ENCODE results near the gene WFDC1. TPM values are rescaled to one million over a fixed set of nuclear protein-coding genes. Genes with fewer than 3 reads are reported as not detected.

WFDC1 gene
- 1 to 10 TPM; 1.9 to 2.5 TPM for total RNA-seq
- long read RNA-seq: 0 reads

GRCh38 chr16:84294531-84295142 is at the start of gene WFDC1:
WFDC1 (plus strand) TSS chr16:84294878; CDS start chr16:84294972, 94 bp downstream.
- intact Hi-C loops (cut with DNase I): no loop called here
- peak; percentile 45 for DNase-seq
- peak; percentile 67 to 69 for ATAC-seq

- intact Hi-C loops (cut with DNase I): no loop called here
- no peak for ATAC-seq
- no peak for DNase-seq
Observed at GRCh38 chr16:84245956-84246678, 48.6 kb upstream of the WFDC1 start.

GRCh38 chr16:84246679-84247077 is 48.0 kb upstream of the WFDC1 start:
- ATAC-seq (no peak), DNase-seq (no peak)
- intact Hi-C loops (cut with DNase I): no loop called here

- DNase-seq: no peak
Observed at GRCh38 chr16:84247331-84247730, 47.3 kb upstream of the WFDC1 start.

GRCh38 chr16:84247844-84248243 is 46.8 kb upstream of the WFDC1 start:
- DNase-seq (no peak), ATAC-seq (no peak)
- intact Hi-C loops (cut with DNase I): no loop called here

More at GRCh38 chr16:84247331-84247730, 47.3 kb upstream of the WFDC1 start:
- intact Hi-C loops (cut with DNase I): no loop called here
- no peak for ATAC-seq

- no peak for DNase-seq
- intact Hi-C loops (cut with DNase I): no loop called here
- no peak for ATAC-seq
Observed at GRCh38 chr16:84252184-84252583, 42.5 kb upstream of the WFDC1 start.

GRCh38 chr16:84253173-84253572 is 41.5 kb upstream of the WFDC1 start:
- ATAC-seq (no peak), DNase-seq (no peak)
- intact Hi-C loops (cut with DNase I): no loop called here

- ATAC-seq: no peak
- intact Hi-C loops (cut with DNase I): no loop called here
- DNase-seq: no peak
Observed at GRCh38 chr16:84254062-84254461, 40.6 kb upstream of the WFDC1 start.

GRCh38 chr16:84255050-84255810 is 39.4 kb upstream of the WFDC1 start:
- intact Hi-C loops (cut with DNase I): no loop called here

GRCh38 chr16:84258266-84258665 is 36.4 kb upstream of the WFDC1 start:
- ATAC-seq (no peak), DNase-seq (no peak)
- intact Hi-C loops (cut with DNase I): no loop called here

More at GRCh38 chr16:84255050-84255810, 39.4 kb upstream of the WFDC1 start:
- no peak for ATAC-seq
- DNase-seq: no peak

- ATAC-seq: no peak
- intact Hi-C loops (cut with DNase I): no loop called here
- DNase-seq: no peak
Observed at GRCh38 chr16:84259691-84260090, 35.0 kb upstream of the WFDC1 start.

GRCh38 chr16:84260766-84261554 is 33.7 kb upstream of the WFDC1 start:
- ATAC-seq (no peak), DNase-seq (no peak)
- intact Hi-C loops (cut with DNase I): no loop called here

- intact Hi-C loops (cut with DNase I): no loop called here
- DNase-seq: no peak
- no peak for ATAC-seq
Observed at GRCh38 chr16:84262031-84262430, 32.6 kb upstream of the WFDC1 start.

- ATAC-seq (no peak), DNase-seq (no peak)
- intact Hi-C loops (cut with DNase I): no loop called here
Observed at GRCh38 chr16:84262939-84263338, 31.7 kb upstream of the WFDC1 start.

- intact Hi-C loops (cut with DNase I): no loop called here
- ATAC-seq: peak; percentile 98
- DNase-seq: peak; percentile 56
Observed at GRCh38 chr16:84266451-84266850, 28.2 kb upstream of the WFDC1 start.

- intact Hi-C loops (cut with DNase I): no loop called here
- DNase-seq (no peak), ATAC-seq (no peak)
Observed at GRCh38 chr16:84267380-84267779, 27.3 kb upstream of the WFDC1 start.

GRCh38 chr16:84268291-84269040 is 26.2 kb upstream of the WFDC1 start:
- intact Hi-C loops (cut with DNase I): no loop called here
- no peak for DNase-seq
- no peak for ATAC-seq

- ATAC-seq (no peak), DNase-seq (no peak)
- intact Hi-C loops (cut with DNase I): loop anchor here in 1 of 2 donors (10.0 kb wide), 1 partner anchor 215 kb away; no protein-coding TSS in a partner anchor
Observed at GRCh38 chr16:84270071-84270470, 24.6 kb upstream of the WFDC1 start.

GRCh38 chr16:84270531-84270930 is 24.1 kb upstream of the WFDC1 start:
- intact Hi-C loops (cut with DNase I): loop anchor here in 1 of 2 donors (10.0 kb wide), 1 partner anchor 214 kb away; no protein-coding TSS in a partner anchor
- no peak for ATAC-seq

More at GRCh38 chr16:84270531-84270930, 24.1 kb upstream of the WFDC1 start:
- no peak for DNase-seq

Data from left cardiac atrium (tissue), 4 donors.